H9 (cell line): ENCODE results near the gene DTD1. TPM values are rescaled to one million over a fixed set of nuclear protein-coding genes. Genes with fewer than 3 reads are reported as not detected.

Source experiments
- DNase-seq: peaks from one replicate; pipeline ENCODE4 v3.0.0-alpha.2; 2017
- H2AFZ ChIP-seq: one replicate; pipeline ENCODE4 v1.6.1; 2013; ENCODE audit warnings: mild to moderate bottlenecking, low read length, control low read depth, moderate library complexity
- H2AK5ac ChIP-seq: 2 replicates; pipeline ENCODE4 v1.6.1; 2013; ENCODE audit warnings: low read length, control low read depth, mixed read lengths; ENCODE audit not compliant: insufficient read length
- H2BK120ac ChIP-seq: one replicate; pipeline ENCODE4 v1.6.1; 2013; ENCODE audit warnings: low read depth, mild to moderate bottlenecking, low read length, control low read depth, inconsistent platforms; ENCODE audit not compliant: poor library complexity, severe bottlenecking
- H2BK12ac ChIP-seq: 2 replicates; pipeline ENCODE4 v1.6.1; 2013; ENCODE audit warnings: low read length, control low read depth, mixed read lengths, low read depth; ENCODE audit not compliant: insufficient read length
- H2BK15ac ChIP-seq: 2 replicates; pipeline ENCODE4 v1.6.1; 2013; ENCODE audit warnings: low read depth, low read length, control low read depth
- H2BK20ac ChIP-seq: one replicate; pipeline ENCODE4 v1.6.1; 2013; ENCODE audit warnings: low read depth, mild to moderate bottlenecking, low read length, control low read depth, inconsistent platforms; ENCODE audit not compliant: poor library complexity, severe bottlenecking
- H2BK5ac ChIP-seq: 2 replicates; pipeline ENCODE4 v1.6.1; 2013; ENCODE audit warnings: low read length, control low read depth, mixed read lengths; ENCODE audit not compliant: insufficient read length
- H3K14ac ChIP-seq: 2 replicates; pipeline ENCODE4 v1.6.1; 2013; ENCODE audit warnings: low read length, control low read depth; ENCODE audit not compliant: insufficient read depth
- H3K18ac ChIP-seq: 2 replicates; pipeline ENCODE4 v1.6.1; 2013; ENCODE audit warnings: low read depth, mild to moderate bottlenecking, mixed read lengths, low read length, control low read depth; ENCODE audit not compliant: insufficient read length
- H3K23ac ChIP-seq: 2 replicates; pipeline ENCODE4 v1.6.1; 2013; ENCODE audit warnings: low read length, control low read depth, mixed read lengths, low read depth; ENCODE audit not compliant: insufficient read length
- H3K23me2 ChIP-seq: 2 replicates; pipeline ENCODE4 v1.6.1; 2013; ENCODE audit warnings: low read depth, mild to moderate bottlenecking, mixed read lengths, low read length, control low read depth; ENCODE audit not compliant: insufficient read length, poor library complexity, severe bottlenecking
- H3K27ac ChIP-seq: 2 replicates; pipeline ENCODE4 v1.5.1; 2013; ENCODE audit warnings: low read length, control low read depth, mixed read lengths, low read depth; ENCODE audit not compliant: insufficient read length
- H3K27me3 ChIP-seq: 2 replicates; pipeline ENCODE4 v1.6.1; 2013; ENCODE audit warnings: low read length, control low read depth, inconsistent platforms; ENCODE audit not compliant: insufficient read depth
- H3K4ac ChIP-seq: 2 replicates; pipeline ENCODE4 v1.6.1; 2013; ENCODE audit warnings: low read depth, mild to moderate bottlenecking, control low read depth, inconsistent platforms, low read length, moderate library complexity
- H3K4me1 ChIP-seq: 2 replicates; pipeline ENCODE4 v1.6.1; 2013; ENCODE audit warnings: low read length, control low read depth, inconsistent platforms; ENCODE audit not compliant: insufficient read depth
- H3K4me2 ChIP-seq: 2 replicates; pipeline ENCODE4 v1.6.1; 2013; ENCODE audit warnings: low read length, control low read depth, mixed read lengths; ENCODE audit not compliant: insufficient read length, insufficient read depth
- H3K56ac ChIP-seq: 2 replicates; pipeline ENCODE4 v1.6.1; 2013; ENCODE audit warnings: low read depth, mild to moderate bottlenecking, mixed read lengths, low read length, control low read depth; ENCODE audit not compliant: insufficient read length
- H3K79me1 ChIP-seq: 2 replicates; pipeline ENCODE4 v1.6.1; 2013; ENCODE audit warnings: low read depth, mild to moderate bottlenecking, moderate library complexity, low read length, control low read depth, inconsistent platforms; ENCODE audit not compliant: insufficient read depth, poor library complexity, severe bottlenecking
- H3K79me2 ChIP-seq: 2 replicates; pipeline ENCODE4 v1.6.1; 2013; ENCODE audit warnings: low read length, control low read depth, inconsistent platforms; ENCODE audit not compliant: insufficient read depth
- H3K9ac ChIP-seq: 2 replicates; pipeline ENCODE4 v1.6.1; 2013; ENCODE audit warnings: low read length, control low read depth, mixed read lengths; ENCODE audit not compliant: insufficient read length; ENCODE audit errors: extremely low read depth
- H3K9me3 ChIP-seq: one replicate; pipeline ENCODE4 v1.6.1; 2013; ENCODE audit warnings: low read depth, low read length, inconsistent platforms; ENCODE audit not compliant: control insufficient read depth
- H3T11ph ChIP-seq: one replicate; pipeline ENCODE4 v1.6.1; 2013; ENCODE audit warnings: mild to moderate bottlenecking, low read length, control low read depth, inconsistent platforms
- H4K20me1 ChIP-seq: one replicate; pipeline ENCODE4 v1.6.1; 2013; ENCODE audit not compliant: control insufficient read depth, insufficient read length, insufficient read depth
- H4K5ac ChIP-seq: 2 replicates; pipeline ENCODE4 v1.6.1; 2013; ENCODE audit warnings: low read depth, mild to moderate bottlenecking, mixed read lengths, low read length, control low read depth; ENCODE audit not compliant: insufficient read length
- H4K8ac ChIP-seq: replicated peaks from 2 replicates; pipeline ENCODE4 v1.6.1; 2013; ENCODE audit warnings: low read length, control low read depth, mixed read lengths, low read depth; ENCODE audit not compliant: insufficient read length
- H4K91ac ChIP-seq: 2 replicates; pipeline ENCODE4 v1.6.1; 2013; ENCODE audit warnings: low read depth, mild to moderate bottlenecking, moderate library complexity, mixed read lengths, low read length, control low read depth; ENCODE audit not compliant: insufficient read length
- H3K27ac Mint-ChIP-seq, 3 experiments: 2 replicates in 2 of 3; 3 replicates in 1 of 3; pipeline ENCODE4 v1.8.0; 2020 to 2021; ENCODE audit warnings: mixed read lengths in 3 of 3, mild to moderate bottlenecking in 1 of 3, moderate library complexity in 1 of 3
- H3K27me3 Mint-ChIP-seq: 2 replicates; pipeline ENCODE4 v1.8.0; 2021; ENCODE audit warnings: low read depth, mild to moderate bottlenecking, moderate library complexity, mixed read lengths
- H3K36me3 Mint-ChIP-seq, 3 experiments: 2 replicates in 2 of 3; 3 replicates in 1 of 3; pipeline ENCODE4 v1.8.0; 2020 to 2021; ENCODE audit warnings: low read depth in 3 of 3, mixed read lengths in 3 of 3; ENCODE audit not compliant: insufficient read depth in 1 of 3
- H3K4me1 Mint-ChIP-seq, 2 experiments: 2 replicates each; pipeline ENCODE4 v1.8.0; 2020; ENCODE audit warnings: mixed read lengths in 2 of 2
- H3K4me3 Mint-ChIP-seq, 2 experiments: 2 replicates in 1 of 2; 3 replicates in 1 of 2; pipeline ENCODE4 v1.8.0; 2020 to 2021; ENCODE audit warnings: mild to moderate bottlenecking in 2 of 2, mixed read lengths in 2 of 2, moderate library complexity in 1 of 2
- H3K9me3 Mint-ChIP-seq, 2 experiments: 2 replicates in 1 of 2; 3 replicates in 1 of 2; pipeline ENCODE4 v1.8.0; 2020; ENCODE audit warnings: mild to moderate bottlenecking in 2 of 2, mixed read lengths in 2 of 2, moderate library complexity in 1 of 2
- CTCF ChIP-seq: fragments of 200-600 bp; sonication (generic); conservative IDR thresholded peaks from 3 replicates; pipeline ENCODE4 v1.8.0; 2021; ENCODE audit warnings: antibody characterized with exemption, mild to moderate bottlenecking
- WGBS: extraction: QIAGEN DNeasy Blood & Tissue Kit; methylation state at CpG from one replicate; pipeline ENCODE4 v1.1.7; 2013; ENCODE audit warnings: missing lambda C conversion rate, low lambda C conversion rate, mixed read lengths; ENCODE audit not compliant: insufficient read length; ENCODE audit errors: extremely low coverage; 5-methylcytosine and 5-hydroxymethylcytosine counted together
- total RNA-seq: library from RNA; stranded (reverse); gene quantifications from 2 replicates; pipeline ENCODE4 v1.2.1, GENCODE V29; 2021

The DTD1 gene
- total RNA-seq, 1 experiment from 2014 or later = 62.0 TPM

- Histone ChIP-seq H3T11ph (no peak overlapping the region), H3K14ac (no peak overlapping the region), H4K91ac (no peak overlapping the region), H2BK15ac (no peak overlapping the region), H3K4me2 (no peak overlapping the region), H3K9me3 (no peaks in the 10 kb centered on the region), H3K23me2 (no peaks in the 10 kb centered on the region), H3K9ac (no peak overlapping the region), H3K27ac (no peak overlapping the region), H3K79me2 (no peaks in the 10 kb centered on the region), H4K8ac (no peak overlapping the region), H3K27me3 (no peaks in the 10 kb centered on the region), H2BK5ac (no peak overlapping the region), H3K4me1 (no peaks in the 10 kb centered on the region), H3K79me1 (no peaks in the 10 kb centered on the region), H2BK12ac (no peak overlapping the region), H2AFZ (no peak overlapping the region), H2AK5ac (no peak overlapping the region), H3K18ac (no peak overlapping the region), H2BK120ac (no peak overlapping the region), H3K23ac (no peak overlapping the region), H2BK20ac (no peak overlapping the region), H4K5ac (no peak overlapping the region), H4K20me1 (no peaks in the 10 kb centered on the region), H3K56ac (no peak overlapping the region), H3K4ac (no peak overlapping the region)
- Mint-ChIP-seq H3K36me3 (peaks cover 20 to 67% (median 44%) of the 10 kb centered on the region in 3 experiments), H3K9me3 (0 out of 5 replicates have a peak, but pooled peaks cover 0 to 2% of the 10 kb centered on the region in 2 experiments), H3K4me1 (no peaks in the 10 kb centered on the region), H3K4me3 (no peak overlapping the region), H3K27ac (no peak overlapping the region), H3K27me3 (no peaks in the 10 kb centered on the region)
- TF ChIP-seq CTCF = no peak
- no peak for DNase-seq
- no CpG with 5 or more reads among the region's 5 CpGs for WGBS
These were observed 46.1 kb upstream of the DTD1 start for GRCh38 chr20:18541741-18542140.
